HepG2 (cell line): ENCODE measurements around the gene RBCK1. TPM values are rescaled to one million over a fixed set of nuclear protein-coding genes. Genes with fewer than 3 reads are reported as not detected.

Experiments used
- CEBPZ ChIP-seq: IDR thresholded peaks from 2 replicates; pipeline ENCODE4 v1.6.1; 2012; ENCODE audit warnings: low read length, improper control_type of control experiment
- CENPBD1 ChIP-seq: sonication (generic); formaldehyde crosslinking; IDR thresholded peaks from 2 replicates; pipeline ENCODE4 v1.8.0; 2022; ENCODE audit warnings: missing genetic modification reagents, low read depth, mild to moderate bottlenecking, borderline replicate concordance
- E2F2 ChIP-seq: sonication (generic); formaldehyde crosslinking; IDR thresholded peaks from 2 replicates; pipeline ENCODE4 v1.4.0; 2020; ENCODE audit warnings: missing genetic modification reagents, borderline replicate concordance
- HINFP ChIP-seq: sonication (generic); formaldehyde crosslinking; IDR thresholded peaks from 2 replicates; pipeline ENCODE4 v1.4.0; 2020; ENCODE audit warnings: low read depth, mild to moderate bottlenecking, missing genetic modification reagents
- JARID2 ChIP-seq: sonication (generic); formaldehyde crosslinking; IDR thresholded peaks from 2 replicates; pipeline ENCODE4 v1.8.1; 2023; ENCODE audit warnings: missing genetic modification reagents, inconsistent platforms; ENCODE audit not compliant: insufficient replicate concordance
- NFIC ChIP-seq: IDR thresholded peaks from 2 replicates; pipeline ENCODE4 v1.6.1; 2012; ENCODE audit warnings: mild to moderate bottlenecking, low read length, inconsistent platforms
- NFYB ChIP-seq: sonication (generic); formaldehyde crosslinking; IDR thresholded peaks from 2 replicates; pipeline ENCODE4 v1.4.0; 2020; ENCODE audit warnings: missing genetic modification reagents
- NR1H2 ChIP-seq: sonication (generic); formaldehyde crosslinking; IDR thresholded peaks from 2 replicates; pipeline ENCODE4 v1.8.1; 2022; ENCODE audit warnings: low read depth, missing genetic modification reagents, borderline replicate concordance
- RARG ChIP-seq: sonication (generic); formaldehyde crosslinking; IDR thresholded peaks from 2 replicates; pipeline ENCODE4 v1.4.0; 2020; ENCODE audit warnings: low read depth, mild to moderate bottlenecking, missing genetic modification reagents
- TFAP4 ChIP-seq: sonication (generic); IDR thresholded peaks from 2 replicates; pipeline ENCODE4 v1.6.1; 2016; ENCODE audit warnings: low read depth, borderline replicate concordance
- ZFP90 ChIP-seq: sonication (generic); formaldehyde crosslinking; IDR thresholded peaks from 2 replicates; pipeline ENCODE4 v1.8.0; 2022; ENCODE audit warnings: missing genetic modification reagents, mild to moderate bottlenecking, inconsistent platforms, borderline replicate concordance
- ZNF280B ChIP-seq: sonication (generic); formaldehyde crosslinking; IDR thresholded peaks from 2 replicates; pipeline ENCODE4 v1.5.0; 2020; ENCODE audit warnings: missing genetic modification reagents, mild to moderate bottlenecking, borderline replicate concordance
- ZNF460 ChIP-seq: sonication (generic); formaldehyde crosslinking; IDR thresholded peaks from 2 replicates; pipeline ENCODE4 v1.5.1; 2020; ENCODE audit warnings: missing genetic modification reagents, mild to moderate bottlenecking, borderline replicate concordance
- ZNF576 ChIP-seq: sonication (generic); formaldehyde crosslinking; IDR thresholded peaks from 2 replicates; pipeline ENCODE4 v1.4.0; 2020; ENCODE audit warnings: mild to moderate bottlenecking, missing genetic modification reagents
- polyA plus RNA-seq, 8 experiments: library from polyadenylated mRNA; depleted of rRNA in 3 of 8; stranded (reverse) in 7 of 8; unstranded in 1 of 8; fragments of >200 nt; fragmentation: Illumina TruSeq in 4 of 8; extraction: Trizol in 4 of 8; gene quantifications; 2 replicates each; pipeline versions ENCODE4 v1.2.1 to v1.2.3, GENCODE V29; 2011 to 2016; ENCODE audit warnings: low read depth in 4 of 8, missing spikeins in 1 of 8, mixed read lengths in 1 of 8; ENCODE audit not compliant: insufficient read depth in 1 of 8
- total RNA-seq, 5 experiments: library from RNA; depleted of rRNA; stranded (reverse); fragments of >200 nt; fragmentation: Illumina TruSeq; extraction: Trizol; gene quantifications; 2 replicates each; pipeline ENCODE4 v1.2.3, GENCODE V29; 2016; ENCODE audit warnings: low read depth in 1 of 5

The RBCK1 gene
- total and polyA plus RNA-seq, 2 of the 13 experiments (the other 11 are each of a cell fraction or from before 2014, with no cell fraction given): 149 to 215 TPM

GRCh38 chr20:396252-396618 is 11.9 kb upstream of the RBCK1 start (continued):
- TF ChIP-seq CEBPZ (no peak), ZFP90 (CRISPR knock-in tag) (peak; percentile 14; the same call in 1 of the 2 replicates), NR1H2 (CRISPR knock-in tag) (no peak), ZNF460 (CRISPR knock-in tag) (no peak), HINFP (CRISPR knock-in tag) (no peak), TFAP4 (no peak), CENPBD1 (CRISPR knock-in tag) (no peak), E2F2 (no peak; the same call in 1 of the 2 replicates), ZNF280B (peak; percentile 89), JARID2 (CRISPR knock-in tag) (no peak), RARG (CRISPR knock-in tag) (no peak), ZNF576 (CRISPR knock-in tag) (no peak), NFIC (no peak), NFYB (CRISPR knock-in tag) (no peak)
